SK-N-SH treated with all-trans-retinoic acid at 6 μM for 48 hours (cell line): ENCODE results near the gene FUOM.

ENCODE experiments used
- ATAC-seq: fragments of 200-7000 bp; cut with Tn5 transposase; 3 replicates; pipeline ENCODE4 v1.9.1; 2020; ENCODE audit warnings: mild to moderate bottlenecking, moderate library complexity
- ARNTL ChIP-seq: fragments of 450-650 bp; formaldehyde crosslinking; IDR thresholded peaks from 2 replicates; pipeline ENCODE4 v1.5.0; 2020; ENCODE audit warnings: low read depth, mild to moderate bottlenecking, moderate library complexity, borderline replicate concordance
- BACH2 ChIP-seq: fragments of 250-450 bp; sonication (Bioruptor Pico); IDR thresholded peaks from 2 replicates; pipeline ENCODE4 v1.9.0; 2021; ENCODE audit warnings: mild to moderate bottlenecking, borderline replicate concordance
- CREB5 ChIP-seq: fragments of 250-450 bp; sonication (Bioruptor Pico); IDR thresholded peaks from 2 replicates; pipeline ENCODE4 v1.5.1; 2020; ENCODE audit warnings: low read depth, mild to moderate bottlenecking, moderate library complexity
- CSDC2 ChIP-seq: fragments of 250-450 bp; sonication (Bioruptor Pico); IDR thresholded peaks from 2 replicates; pipeline ENCODE4 v1.5.0; 2020; ENCODE audit warnings: mild to moderate bottlenecking, moderate library complexity
- CSRNP3 ChIP-seq: fragments of 250-450 bp; sonication (Bioruptor Pico); IDR thresholded peaks from 2 replicates; pipeline ENCODE4 v1.5.1; 2021; ENCODE audit warnings: mild to moderate bottlenecking, moderate library complexity
- ISL1 ChIP-seq: fragments of 250-450 bp; sonication (Bioruptor Pico); IDR thresholded peaks from 2 replicates; pipeline ENCODE4 v2.1.2; 2022; ENCODE audit warnings: mild to moderate bottlenecking, moderate library complexity
- OSR1 ChIP-seq: fragments of 250-450 bp; sonication (Bioruptor Pico); IDR thresholded peaks from 2 replicates; pipeline ENCODE4 v1.8.0; 2022; ENCODE audit warnings: moderate library complexity, mild to moderate bottlenecking, inconsistent platforms
- PATZ1 ChIP-seq: fragments of 250-450 bp; sonication (Bioruptor Pico); IDR thresholded peaks from 2 replicates; pipeline ENCODE4 v1.8.0; 2020; ENCODE audit warnings: mild to moderate bottlenecking, moderate library complexity, borderline replicate concordance
- POU6F1 ChIP-seq: fragments of 250-450 bp; sonication (Bioruptor Pico); IDR thresholded peaks from 2 replicates; pipeline ENCODE4 v1.8.0; 2021; ENCODE audit warnings: low read depth, mild to moderate bottlenecking, moderate library complexity, borderline replicate concordance
- PPARA ChIP-seq: fragments of 250-450 bp; sonication (Bioruptor Pico); IDR thresholded peaks from 2 replicates; pipeline ENCODE4 v1.5.0; 2020; ENCODE audit warnings: mild to moderate bottlenecking, borderline replicate concordance
- RARB ChIP-seq: fragments of 250-450 bp; sonication (Bioruptor Pico); IDR thresholded peaks from 2 replicates; pipeline ENCODE4 v1.8.0; 2021; ENCODE audit warnings: mild to moderate bottlenecking, moderate library complexity
- SNAI2 ChIP-seq: fragments of 250-450 bp; sonication (Bioruptor Pico); IDR thresholded peaks from 2 replicates; pipeline ENCODE4 v1.5.0; 2020; ENCODE audit warnings: mild to moderate bottlenecking, moderate library complexity
- TCF4 ChIP-seq: fragments of 250-450 bp; sonication (Bioruptor Pico); IDR thresholded peaks from 2 replicates; pipeline ENCODE4 v1.8.0; 2021; ENCODE audit warnings: mild to moderate bottlenecking, moderate library complexity, borderline replicate concordance
- TOX ChIP-seq: fragments of 250-450 bp; sonication (Bioruptor Pico); IDR thresholded peaks from 2 replicates; pipeline ENCODE4 v1.8.0; 2021; ENCODE audit warnings: mild to moderate bottlenecking, moderate library complexity, borderline replicate concordance
- TSHZ2 ChIP-seq: fragments of 250-450 bp; sonication (Bioruptor Pico); IDR thresholded peaks from 2 replicates; pipeline ENCODE4 v1.5.0; 2020; ENCODE audit warnings: mild to moderate bottlenecking, moderate library complexity
- ZC3H10 ChIP-seq: fragments of 250-450 bp; sonication (Bioruptor Pico); IDR thresholded peaks from 2 replicates; pipeline ENCODE4 v1.5.1; 2021; ENCODE audit warnings: mild to moderate bottlenecking, moderate library complexity
- ZFP3 ChIP-seq: fragments of 250-450 bp; sonication (Bioruptor Pico); IDR thresholded peaks from 2 replicates; pipeline ENCODE4 v1.5.0; 2020; ENCODE audit warnings: mild to moderate bottlenecking, moderate library complexity
- ZFP30 ChIP-seq: fragments of 450-650 bp; formaldehyde crosslinking; IDR thresholded peaks from 2 replicates; pipeline ENCODE4 v1.5.0; 2022; ENCODE audit warnings: mild to moderate bottlenecking, moderate library complexity
- ZNF565 ChIP-seq: fragments of 450-650 bp; formaldehyde crosslinking; conservative IDR thresholded peaks from 2 replicates; pipeline ENCODE4 v1.5.0; 2020; ENCODE audit warnings: low read depth, mild to moderate bottlenecking, moderate library complexity
- ZNF70 ChIP-seq: fragments of 450-650 bp; formaldehyde crosslinking; IDR thresholded peaks from 2 replicates; pipeline ENCODE4 v1.5.0; 2020; ENCODE audit warnings: mild to moderate bottlenecking, moderate library complexity
- ZNF8 ChIP-seq: fragments of 450-650 bp; formaldehyde crosslinking; IDR thresholded peaks from 2 replicates; pipeline ENCODE4 v1.5.0; 2020; ENCODE audit warnings: mild to moderate bottlenecking, moderate library complexity

Gene FUOM

GRCh38 chr10:133309100-133309719 is 48.6 kb downstream of the FUOM start:
- TF ChIP-seq CSDC2 (no peak), ZNF8 (no peak), TCF4 (CRISPR knock-in tag) (no peak), SNAI2 (CRISPR knock-in tag) (no peak), RARB (CRISPR knock-in tag) (no peak), ZFP3 (CRISPR knock-in tag) (no peak), PATZ1 (CRISPR knock-in tag) (no peak), TOX (no peak), CREB5 (CRISPR knock-in tag) (no peak), OSR1 (CRISPR knock-in tag) (no peak), TSHZ2 (CRISPR knock-in tag) (no peak), ZC3H10 (no peak), ARNTL (no peak), ZNF70 (CRISPR knock-in tag) (no peak)
- ATAC-seq, result peak; percentile 88

GRCh38 chr10:133308421-133309099 is 49.3 kb downstream of the FUOM start, which contains the start of the genes TUBGCP2 and ZNF511:
TUBGCP2 (minus strand) TSS chr10:133308872; CDS start chr10:133302941, 5,931 bp downstream.
ZNF511 (plus strand) TSS chr10:133308914; CDS start chr10:133308944, 30 bp downstream.
- peak; percentile 78 for ATAC-seq
- no peak for TF ChIP-seq ZFP30 (CRISPR knock-in tag)
- TF ChIP-seq SNAI2 (CRISPR knock-in tag), result peak; percentile 19; the same call in 1 of the 2 replicates

- peak; percentile 71 for ATAC-seq
- TF ChIP-seq ZNF565 (CRISPR knock-in tag) (no peak), CSRNP3 (no peak), RARB (CRISPR knock-in tag) (no peak), ZFP3 (CRISPR knock-in tag) (no peak), SNAI2 (CRISPR knock-in tag) (no peak), ISL1 (CRISPR knock-in tag) (no peak), POU6F1 (CRISPR knock-in tag) (no peak), TOX (no peak), PPARA (CRISPR knock-in tag) (no peak), OSR1 (CRISPR knock-in tag) (no peak), TCF4 (CRISPR knock-in tag) (no peak), CREB5 (CRISPR knock-in tag) (no peak), TSHZ2 (CRISPR knock-in tag) (no peak), BACH2 (CRISPR knock-in tag) (no peak)
These were observed 49.9 kb downstream of the FUOM start for GRCh38 chr10:133307776-133308420.
